Measurements from ENCODE around the gene RGS8. TPM values are rescaled to one million over a fixed set of nuclear protein-coding genes. Genes with fewer than 3 reads are reported as not detected.

The RGS8 gene
- total and polyA plus RNA-seq, 2 donors from 2014 or later = not detected

- intact Hi-C loops (cut with DNase I) = no loop called here
- Histone ChIP-seq H3K4me1 (ENCODE audit: control insufficient read depth in 2 of 3, insufficient read depth in 2 of 3, low read depth in 1 of 3, low read length in 3 of 3) (no peaks in the 10 kb centered on the region), H3K36me3 (ENCODE audit: control insufficient read depth in 2 of 3, insufficient read depth in 3 of 3, low read length in 3 of 3) (no peaks in the 10 kb centered on the region), H3K4me3 (ENCODE audit: low read length in 3 of 3) (no peak overlapping the region), H3K9me3 (ENCODE audit: control insufficient read depth in 2 of 3, insufficient read depth in 1 of 3, low read length in 3 of 3) (no peaks in the 10 kb centered on the region), H3K9ac (ENCODE audit: low read length in 3 of 3) (no peak overlapping the region), H3K27me3 (ENCODE audit: control insufficient read depth, insufficient read depth, low read length) (no peaks in the 10 kb centered on the region), H3K27ac (ENCODE audit: low read depth in 2 of 2, low read length in 2 of 2) (no peak overlapping the region)
- TF ChIP-seq CTCF (IDR thresholded peaks at IDR 0.05; ENCODE audit: borderline replicate concordance, extremely low read depth, insufficient read depth) = no peak
- DNase-seq = no peak
- FAIRE-seq = no peak
Observed at GRCh38 chr1:182716740-182717720, 32.6 kb upstream of the RGS8 start.

GRCh38 chr1:182715531-182715930 is 31.1 kb upstream of the RGS8 start:
- no peak for DNase-seq
- H3K4me1 ChIP-seq (ENCODE audit: control insufficient read depth in 2 of 3, insufficient read depth in 2 of 3, low read depth in 1 of 3, low read length in 3 of 3) = no peaks in the 10 kb centered on the region
- H3K9ac ChIP-seq (ENCODE audit: low read length in 3 of 3) = no peak overlapping the region
- no peaks in the 10 kb centered on the region for H3K27me3 ChIP-seq (ENCODE audit: control insufficient read depth, insufficient read depth, low read length)
- H3K36me3 ChIP-seq (ENCODE audit: control insufficient read depth in 2 of 3, insufficient read depth in 3 of 3, low read length in 3 of 3) = no peaks in the 10 kb centered on the region
- H3K9me3 ChIP-seq (ENCODE audit: control insufficient read depth in 2 of 3, insufficient read depth in 1 of 3, low read length in 3 of 3) = no peaks in the 10 kb centered on the region
- no peak for FAIRE-seq
- no peak for TF ChIP-seq CTCF (IDR thresholded peaks at IDR 0.05; ENCODE audit: borderline replicate concordance, extremely low read depth, insufficient read depth)
- H3K4me3 ChIP-seq (ENCODE audit: low read length in 3 of 3) = no peak overlapping the region
- intact Hi-C loops (cut with DNase I) = no loop called here
- H3K27ac ChIP-seq (ENCODE audit: low read depth in 2 of 2, low read length in 2 of 2) = no peak overlapping the region

- H3K27me3 ChIP-seq (ENCODE audit: control insufficient read depth, insufficient read depth, low read length) = no peaks in the 10 kb centered on the region
- H3K4me3 ChIP-seq (ENCODE audit: low read length in 3 of 3) = no peak overlapping the region
- FAIRE-seq (no peak), DNase-seq (no peak)
- H3K9me3 ChIP-seq (ENCODE audit: control insufficient read depth in 2 of 3, insufficient read depth in 1 of 3, low read length in 3 of 3) = no peaks in the 10 kb centered on the region
- intact Hi-C loops (cut with DNase I) = no loop called here
- no peaks in the 10 kb centered on the region for H3K36me3 ChIP-seq (ENCODE audit: control insufficient read depth in 2 of 3, insufficient read depth in 3 of 3, low read length in 3 of 3)
- H3K27ac ChIP-seq (ENCODE audit: low read depth in 2 of 2, low read length in 2 of 2) = no peak overlapping the region
- TF ChIP-seq CTCF (IDR thresholded peaks at IDR 0.05; ENCODE audit: borderline replicate concordance, extremely low read depth, insufficient read depth) = no peak
- H3K4me1 ChIP-seq (ENCODE audit: control insufficient read depth in 2 of 3, insufficient read depth in 2 of 3, low read depth in 1 of 3, low read length in 3 of 3) = no peaks in the 10 kb centered on the region
- H3K9ac ChIP-seq (ENCODE audit: low read length in 3 of 3) = no peak overlapping the region
Observed at GRCh38 chr1:182714546-182714945, 30.2 kb upstream of the RGS8 start.

All from kidney (tissue), 14 donors.